Memory B cell (primary cell): ENCODE results near the gene FAM47C.
"Not testable (repeated sequence)": the region's sequence is repeated elsewhere in the genome, so short reads cannot be mapped to it uniquely, and the experiment has no call there.

Experiments
- ATAC-seq: fragments of 150-1000 bp; cut with Tn5 transposase; 2 replicates; pipeline ENCODE4 v1.10.0; 2021; ENCODE audit warnings: low read depth, mild to moderate bottlenecking, moderate library complexity
- DNase-seq, 2 donors: peaks; one replicate each; pipeline ENCODE4 v3.0.0; 2022; ENCODE audit warnings: low spot score in 2 of 2
- H3K27ac Mint-ChIP-seq: one replicate; pipeline ENCODE4 v1.8.0; 2022; ENCODE audit warnings: mild to moderate bottlenecking, moderate library complexity, mixed read lengths
- H3K27me3 Mint-ChIP-seq: one replicate; pipeline ENCODE4 v1.8.0; 2022; ENCODE audit warnings: mixed read lengths
- H3K36me3 Mint-ChIP-seq: one replicate; pipeline ENCODE4 v1.8.0; 2022; ENCODE audit warnings: mild to moderate bottlenecking, mixed read lengths
- H3K4me1 Mint-ChIP-seq: one replicate; pipeline ENCODE4 v1.8.0; 2022; ENCODE audit warnings: mixed read lengths
- H3K4me3 Mint-ChIP-seq: one replicate; pipeline ENCODE4 v1.8.0; 2022; ENCODE audit warnings: mild to moderate bottlenecking, moderate library complexity, mixed read lengths
- H3K9me3 Mint-ChIP-seq: one replicate; pipeline ENCODE4 v1.8.0; 2022; ENCODE audit warnings: mixed read lengths

FAM47C gene

GRCh38 chrX:37036674-37037220, 28.6 kb downstream of the FAM47C start:
- not testable (repeated sequence) for H3K4me3 Mint-ChIP-seq, H3K27ac Mint-ChIP-seq, H3K4me1 Mint-ChIP-seq, ATAC-seq, H3K9me3 Mint-ChIP-seq, DNase-seq, H3K36me3 Mint-ChIP-seq, H3K27me3 Mint-ChIP-seq

- not testable (repeated sequence) for DNase-seq, H3K27me3 Mint-ChIP-seq, H3K36me3 Mint-ChIP-seq, ATAC-seq, H3K9me3 Mint-ChIP-seq, H3K4me1 Mint-ChIP-seq, H3K27ac Mint-ChIP-seq, H3K4me3 Mint-ChIP-seq
Observed at GRCh38 chrX:37038814-37039213, 30.6 kb downstream of the FAM47C start.

GRCh38 chrX:37042956-37043885, 35.1 kb downstream of the FAM47C start:
- ATAC-seq, H3K36me3 Mint-ChIP-seq, H3K4me1 Mint-ChIP-seq, H3K4me3 Mint-ChIP-seq, H3K9me3 Mint-ChIP-seq, DNase-seq, H3K27ac Mint-ChIP-seq, H3K27me3 Mint-ChIP-seq: not testable (repeated sequence)

GRCh38 chrX:37047776-37048175, 39.6 kb downstream of the FAM47C start:
- Mint-ChIP-seq H3K36me3 (no peaks in the 10 kb centered on the region), H3K27ac (no peak overlapping the region), H3K9me3 (no peaks in the 10 kb centered on the region), H3K4me3 (no peak overlapping the region), H3K4me1 (no peaks in the 10 kb centered on the region), H3K27me3 (no peaks in the 10 kb centered on the region)
- no peak for DNase-seq
- ATAC-seq: no peak

DNA sequence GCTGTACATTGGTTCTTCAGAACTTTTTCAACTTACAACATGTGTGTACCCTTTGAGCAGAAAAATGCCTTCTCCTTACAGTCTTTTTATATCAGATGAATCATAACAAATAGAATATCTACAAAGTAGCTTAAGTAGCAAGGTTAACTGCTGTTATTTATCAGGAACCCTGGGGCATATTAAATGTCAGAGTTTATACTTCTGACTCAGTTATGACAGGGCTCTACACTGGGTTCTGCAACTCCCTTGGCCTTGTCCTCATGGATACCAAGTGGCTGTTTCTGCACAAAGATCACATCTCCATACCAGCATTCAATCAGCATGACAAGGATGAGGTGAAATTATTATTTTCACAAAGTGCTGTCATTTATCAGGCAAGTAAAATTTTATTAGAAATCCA, 49.4 kb downstream of the FAM47C start:
- H3K4me1 Mint-ChIP-seq, H3K27ac Mint-ChIP-seq, DNase-seq, H3K27me3 Mint-ChIP-seq, H3K9me3 Mint-ChIP-seq, H3K36me3 Mint-ChIP-seq, H3K4me3 Mint-ChIP-seq, ATAC-seq: not testable (repeated sequence)

DNA sequence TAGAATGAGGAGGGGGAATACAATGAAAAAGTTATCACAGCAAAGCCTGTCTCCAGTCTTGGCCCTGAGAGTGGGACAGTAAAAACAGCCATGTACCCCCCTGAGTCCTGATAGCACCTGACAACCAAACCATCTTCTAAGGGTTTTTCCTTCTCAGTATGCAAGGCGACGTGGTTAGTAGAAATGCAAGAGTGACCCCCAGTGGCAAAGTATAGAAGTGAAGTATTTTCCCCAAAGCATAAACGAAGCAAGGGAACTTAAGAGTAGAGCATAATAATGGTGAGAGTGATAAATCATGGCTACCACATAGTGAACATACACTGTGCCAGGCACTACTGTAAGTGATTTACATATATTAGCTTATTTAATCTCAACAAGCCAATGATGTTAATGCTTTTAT, 52.8 kb downstream of the FAM47C start:
- Mint-ChIP-seq H3K36me3 (no peaks in the 10 kb centered on the region), H3K27me3 (no peaks in the 10 kb centered on the region), H3K9me3 (no peaks in the 10 kb centered on the region), H3K4me1 (no peaks in the 10 kb centered on the region), H3K27ac (no peak overlapping the region), H3K4me3 (no peak overlapping the region)
- ATAC-seq (no peak), DNase-seq (no peak)
